Measurements from ENCODE around the gene LRIG1. TPM values are rescaled to one million over a fixed set of nuclear protein-coding genes. Genes with fewer than 3 reads are reported as not detected.

Gene LRIG1
- total RNA-seq, 4 donors from 2014 or later, result 44.2 to 96.2 (median 57.6) TPM

GRCh38 chr3:66361356-66361755 lies 139.5 kb downstream of the LRIG1 start:
- ATAC-seq (ENCODE audit: low FRiP score) (no peak), DNase-seq (ENCODE audit: low spot score) (no peak)
- TF ChIP-seq CTCF (IDR thresholded peaks at IDR 0.05), result no peak

GRCh38 chr3:66355997-66356396 lies 144.8 kb downstream of the LRIG1 start:
- ATAC-seq (ENCODE audit: low FRiP score) (no peak), DNase-seq (ENCODE audit: low spot score) (no peak)
- no peak for TF ChIP-seq CTCF (IDR thresholded peaks at IDR 0.05)

GRCh38 chr3:66355394-66355793 lies 145.4 kb downstream of the LRIG1 start:
- no peak for DNase-seq (ENCODE audit: low spot score)
- ATAC-seq (ENCODE audit: low FRiP score), result no peak
- TF ChIP-seq CTCF (IDR thresholded peaks at IDR 0.05), result no peak

- no peak for ATAC-seq (ENCODE audit: low FRiP score)
- DNase-seq (ENCODE audit: low spot score), result no peak
- TF ChIP-seq CTCF (IDR thresholded peaks at IDR 0.05), result no peak
Observed at GRCh38 chr3:66354001-66354400, 146.8 kb downstream of the LRIG1 start.

GRCh38 chr3:66353530-66353929 lies 147.3 kb downstream of the LRIG1 start:
- DNase-seq (ENCODE audit: low spot score), result no peak
- no peak for TF ChIP-seq CTCF (IDR thresholded peaks at IDR 0.05)
- no peak for ATAC-seq (ENCODE audit: low FRiP score)

- no peak for DNase-seq (ENCODE audit: low spot score)
- no peak for ATAC-seq (ENCODE audit: low FRiP score)
- TF ChIP-seq CTCF (IDR thresholded peaks at IDR 0.05), result no peak
Observed at GRCh38 chr3:66353039-66353438, 147.8 kb downstream of the LRIG1 start.

GRCh38 chr3:66350601-66351000 lies 150.2 kb downstream of the LRIG1 start:
- TF ChIP-seq CTCF (IDR thresholded peaks at IDR 0.05), result no peak
- no peak for ATAC-seq (ENCODE audit: low FRiP score)
- no peak for DNase-seq (ENCODE audit: low spot score)

Measured in omental fat pad (tissue), 4 donors.